GM18951 (cell line): ENCODE data around the gene CARF.

Source experiments
- POLR2A ChIP-seq: IDR thresholded peaks from 4 replicates; pipeline ENCODE4 v1.6.1; 2011; ENCODE audit warnings: mild to moderate bottlenecking; ENCODE audit not compliant: insufficient read length, insufficient read depth; ENCODE audit errors: extremely low read depth
- in situ Hi-C: fragments of 300-500 bp; cut with MboI; formaldehyde crosslinking; loops from one replicate; pipeline ENCODE4 v1.12.0; 2022; ENCODE audit warnings: low sequenced_read_pairs, mixed read lengths, inconsistent platforms; ENCODE audit not compliant: unreplicated experiment

Gene CARF

GRCh38 chr2:203016716-203017115, 104.6 kb downstream of the CARF start:
- in situ Hi-C loops: no loop called here
- no peak for TF ChIP-seq POLR2A

- in situ Hi-C loops: no loop called here
Measured at GRCh38 chr2:203018181-203018580, 106.1 kb downstream of the CARF start.

GRCh38 chr2:203019142-203019541, 107.1 kb downstream of the CARF start:
- in situ Hi-C loops: no loop called here
- TF ChIP-seq POLR2A: no peak

More at GRCh38 chr2:203018181-203018580, 106.1 kb downstream of the CARF start:
- no peak for TF ChIP-seq POLR2A

- no peak for TF ChIP-seq POLR2A
- in situ Hi-C loops: no loop called here
Measured at GRCh38 chr2:203021991-203022390, 109.9 kb downstream of the CARF start.

- TF ChIP-seq POLR2A: no peak
- in situ Hi-C loops: no loop called here
Measured at GRCh38 chr2:203022751-203023150, 110.7 kb downstream of the CARF start.

- in situ Hi-C loops: no loop called here
- no peak for TF ChIP-seq POLR2A
Measured at GRCh38 chr2:203025592-203025991, 113.5 kb downstream of the CARF start.

GRCh38 chr2:203030545-203030944, 118.5 kb downstream of the CARF start:
- in situ Hi-C loops: no loop called here
- no peak for TF ChIP-seq POLR2A

GRCh38 chr2:203030991-203031390, 118.9 kb downstream of the CARF start:
- TF ChIP-seq POLR2A: no peak
- in situ Hi-C loops: no loop called here

GRCh38 chr2:203033395-203033794, 121.3 kb downstream of the CARF start:
- no peak for TF ChIP-seq POLR2A
- in situ Hi-C loops: no loop called here

GRCh38 chr2:203035879-203036470, 123.9 kb downstream of the CARF start:
- no peak for TF ChIP-seq POLR2A
- in situ Hi-C loops: no loop called here
